Stimulated activated CD4-positive, alpha-beta T cell treated with anti-CD3 and anti-CD28 coated beads, TNF-alpha, amount 100 ng/mL, for 1 hour (primary cell): Measurements from ENCODE around the gene METTL1.

Experiments
- DNase-seq, 3 donors: peaks; one replicate each; pipeline ENCODE4 v3.0.0-alpha.2; 2020; ENCODE audit warnings: low read depth in 3 of 3, low spot score in 1 of 3

METTL1 gene

DNA sequence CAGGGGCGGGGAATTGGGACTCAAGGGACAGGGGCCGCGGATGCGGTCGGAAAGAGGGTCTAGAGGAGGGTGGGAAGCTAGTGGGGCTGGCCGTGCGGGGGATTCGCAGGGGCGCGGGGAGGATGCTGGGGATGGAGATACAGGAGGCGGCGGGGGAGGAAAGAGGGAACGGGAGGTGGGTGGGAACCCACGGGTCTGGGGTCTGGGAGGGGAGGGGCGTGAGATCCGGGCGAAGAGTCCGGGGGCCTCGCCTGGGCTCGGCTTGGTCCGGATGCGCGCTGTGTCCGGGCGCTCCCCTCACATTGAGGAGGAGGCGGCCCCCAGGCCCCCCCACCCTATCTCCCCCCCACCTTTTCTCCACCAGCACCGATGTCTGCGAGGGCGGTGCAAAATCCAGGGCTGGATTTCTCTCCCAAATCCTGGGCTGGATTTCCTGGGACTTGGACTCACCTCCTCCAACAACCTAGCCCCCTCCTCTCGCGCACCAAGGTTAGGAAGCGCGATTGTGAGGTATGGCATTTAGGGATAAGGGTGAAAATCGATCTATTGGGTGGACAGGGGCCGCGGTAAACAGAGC lies 33.2 kb downstream of the METTL1 start, which contains the start of gene AGAP2:
Gene AGAP2 (minus strand): TSS at position 82 of the 577 bp plus-strand sequence. CDS start 496 bp downstream, outside the sequence.
- DNase-seq = no peak

DNA sequence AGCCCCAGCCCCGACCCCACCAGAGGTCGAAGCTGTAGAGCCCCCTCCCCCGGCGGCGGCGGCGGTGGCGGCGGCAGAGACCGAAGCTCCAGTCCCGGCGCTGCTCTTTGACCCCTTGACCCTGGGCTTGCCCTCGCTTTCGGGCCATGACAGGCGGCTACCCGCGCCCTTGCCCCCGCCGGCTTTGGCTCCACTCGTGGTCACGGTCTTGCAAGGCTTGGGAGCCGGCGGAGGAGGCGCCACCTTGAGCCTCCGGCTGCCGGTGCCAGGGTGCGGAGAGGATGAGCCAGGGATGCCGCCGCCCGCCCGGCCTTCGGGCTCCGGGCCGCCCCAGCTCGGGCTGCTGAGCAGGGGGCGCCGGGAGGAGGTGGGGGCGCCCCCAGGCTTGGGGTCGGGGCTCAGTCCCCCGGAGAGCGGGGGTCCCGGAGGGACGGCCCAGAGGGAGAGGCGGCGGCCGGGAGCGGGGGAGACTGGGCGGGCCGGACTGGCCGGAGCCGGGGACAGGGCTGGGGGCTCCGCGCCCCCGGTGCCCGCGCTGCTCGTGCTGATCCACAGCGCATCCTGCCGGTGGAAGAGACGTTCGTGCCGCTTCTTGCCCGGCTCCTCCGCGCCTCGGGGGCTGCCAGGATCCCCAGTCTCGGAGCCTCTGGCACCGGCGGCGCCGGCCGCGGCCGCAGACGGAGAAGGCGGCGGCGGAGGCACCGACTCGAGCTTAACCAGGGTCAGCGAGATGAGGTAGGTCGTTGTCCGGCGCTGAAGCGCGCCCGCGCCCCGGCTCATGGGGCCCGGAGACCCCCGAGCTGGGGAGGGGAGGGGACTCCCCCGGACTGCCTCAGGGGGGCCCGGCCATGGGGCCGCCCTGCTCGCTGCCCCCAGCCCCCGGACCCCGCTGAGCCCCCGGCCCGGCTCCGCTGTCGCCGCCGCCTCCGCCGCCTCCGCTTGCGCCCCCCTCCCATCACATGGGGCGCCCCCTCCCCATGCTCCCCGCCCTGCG lies 34.1 kb downstream of the METTL1 start:
- DNase-seq = no peak

DNA sequence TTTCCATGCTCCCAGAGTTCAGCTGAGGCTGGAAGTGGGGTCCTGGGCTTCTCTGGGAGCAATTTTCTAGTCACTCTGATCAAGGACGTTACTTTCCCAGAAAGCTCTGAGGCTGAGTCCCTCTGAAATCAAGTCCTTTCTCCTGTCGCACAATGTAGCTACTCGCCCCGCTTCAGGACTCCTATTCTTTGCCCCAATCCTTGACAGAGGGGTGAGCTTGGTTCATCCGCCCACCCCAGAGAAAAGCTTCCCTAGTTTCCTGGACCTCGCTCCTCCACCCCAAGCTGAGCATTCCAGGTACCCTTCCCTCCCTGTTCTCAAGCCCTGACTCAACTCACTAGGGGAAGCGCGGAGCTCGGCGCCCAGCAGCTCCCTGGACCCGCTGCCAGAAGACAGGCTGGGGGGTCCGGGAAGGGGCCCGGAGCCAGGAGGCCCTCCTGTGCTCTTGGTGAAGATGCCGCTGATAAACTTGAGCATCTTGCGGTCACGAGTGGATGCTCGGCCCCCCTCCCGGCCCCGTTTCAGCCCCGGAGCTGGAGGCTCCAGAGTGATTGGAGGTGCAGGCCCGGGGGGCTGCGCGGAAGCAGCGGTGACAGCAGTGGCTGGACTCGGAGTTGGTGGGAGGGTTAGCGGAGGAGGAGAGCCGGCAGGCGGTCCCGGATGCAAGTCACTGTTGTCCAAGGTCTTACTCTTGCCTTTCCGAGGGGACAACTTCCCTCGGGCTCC lies 35.0 kb downstream of the METTL1 start:
- DNase-seq = no peak

- no peak for DNase-seq
These were observed 35.8 kb downstream of the METTL1 start for GRCh38 chr12:57735952-57736740.

DNA sequence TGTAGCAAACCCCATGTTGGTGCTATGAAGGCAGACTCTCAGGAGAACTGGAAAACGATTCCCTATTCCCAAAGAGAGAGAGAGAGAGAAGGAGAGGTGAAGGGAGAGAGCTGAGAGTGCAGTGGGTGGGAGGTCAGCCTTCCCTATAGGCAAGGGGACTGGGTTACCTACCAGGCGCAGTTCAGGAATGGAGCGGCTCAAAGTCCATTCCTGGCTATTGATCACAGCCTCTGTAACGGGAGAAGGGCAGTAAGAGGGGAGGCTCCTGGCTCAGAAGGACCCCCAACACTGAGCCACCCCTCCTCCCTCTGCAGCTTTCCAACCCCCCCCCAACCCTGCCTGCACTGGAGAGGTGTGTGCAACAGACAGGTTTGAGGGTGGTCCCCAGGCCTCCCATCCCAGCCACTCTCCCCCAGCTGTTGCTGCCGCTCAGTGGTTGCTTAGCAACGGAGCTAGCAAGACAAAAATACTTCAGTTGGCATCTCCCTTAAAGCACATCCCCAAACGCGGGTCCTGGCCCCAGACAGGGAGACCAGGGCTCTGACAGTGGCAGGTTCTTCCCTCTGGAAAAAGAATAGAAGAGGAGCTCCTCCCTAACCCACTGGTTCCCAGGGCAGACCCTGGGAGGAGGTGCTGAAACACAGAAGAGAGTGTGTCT lies 36.6 kb downstream of the METTL1 start:
- no peak for DNase-seq

DNA sequence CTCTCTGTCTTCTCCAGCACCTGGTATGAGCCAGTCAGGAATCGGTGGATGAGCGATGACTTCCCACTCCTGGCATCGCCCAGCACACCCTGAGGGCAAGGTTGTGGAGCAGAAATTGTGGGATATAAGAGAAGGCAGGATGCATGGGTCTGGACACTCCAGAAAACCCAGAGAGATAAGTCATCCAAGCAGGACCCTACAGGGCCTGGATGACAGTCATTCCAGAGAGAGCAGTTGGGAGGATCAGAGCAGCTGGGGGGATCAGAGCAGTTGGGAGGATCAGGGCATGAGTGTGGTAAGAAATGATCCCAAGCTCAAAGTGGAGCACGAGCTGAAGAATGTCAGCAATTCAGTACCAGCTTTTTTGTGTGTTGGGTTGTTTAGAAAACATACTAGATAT lies 37.3 kb downstream of the METTL1 start:
- DNase-seq = no peak

- no peak for DNase-seq
These were observed 38.0 kb downstream of the METTL1 start for GRCh38 chr12:57733928-57734327.

DNA sequence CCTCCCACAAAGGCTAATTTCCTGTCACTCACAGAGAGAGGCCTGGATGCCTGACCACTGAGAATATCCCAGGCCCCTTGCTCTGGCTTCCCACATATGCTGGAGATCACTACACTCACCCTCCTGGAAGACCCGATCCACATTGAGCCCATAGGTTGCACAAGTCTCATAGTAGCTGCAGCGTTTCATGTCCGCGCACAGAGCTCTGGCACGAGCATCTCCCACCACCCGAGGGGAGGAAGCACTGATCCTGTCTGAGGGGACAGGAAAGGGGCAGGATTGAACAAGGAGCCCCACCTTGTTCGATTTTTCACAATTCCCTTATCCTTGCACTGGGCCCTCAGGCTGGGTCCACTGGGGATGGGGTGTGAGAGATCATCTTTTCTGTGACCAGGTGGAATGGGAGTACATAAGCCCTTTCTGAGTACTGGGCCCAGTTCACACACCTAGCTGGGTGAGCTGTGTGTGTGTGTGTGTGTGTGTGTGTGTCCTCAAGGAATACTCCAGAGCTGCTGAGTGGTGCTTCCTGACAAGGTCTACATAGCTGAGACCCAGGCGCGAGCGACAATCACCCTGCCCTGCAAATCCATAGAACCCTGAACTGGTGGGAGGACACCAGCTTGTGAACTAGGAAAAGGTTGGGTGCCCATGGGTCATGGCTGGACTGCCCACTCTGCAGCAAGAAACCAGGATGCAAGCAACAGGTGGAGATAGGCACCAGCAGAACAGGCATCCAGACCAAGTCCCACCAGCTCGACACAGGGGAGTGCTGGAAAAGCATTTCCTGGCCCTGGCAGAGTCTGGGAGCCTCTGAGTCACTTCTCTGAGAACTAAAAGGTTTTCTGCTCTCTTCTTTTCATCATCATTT lies 38.9 kb downstream of the METTL1 start:
- DNase-seq = no peak

GRCh38 chr12:57732270-57732669 lies 39.6 kb downstream of the METTL1 start:
- DNase-seq = no peak

- DNase-seq = no peak
These were observed 40.4 kb downstream of the METTL1 start for GRCh38 chr12:57731411-57732080.

DNA sequence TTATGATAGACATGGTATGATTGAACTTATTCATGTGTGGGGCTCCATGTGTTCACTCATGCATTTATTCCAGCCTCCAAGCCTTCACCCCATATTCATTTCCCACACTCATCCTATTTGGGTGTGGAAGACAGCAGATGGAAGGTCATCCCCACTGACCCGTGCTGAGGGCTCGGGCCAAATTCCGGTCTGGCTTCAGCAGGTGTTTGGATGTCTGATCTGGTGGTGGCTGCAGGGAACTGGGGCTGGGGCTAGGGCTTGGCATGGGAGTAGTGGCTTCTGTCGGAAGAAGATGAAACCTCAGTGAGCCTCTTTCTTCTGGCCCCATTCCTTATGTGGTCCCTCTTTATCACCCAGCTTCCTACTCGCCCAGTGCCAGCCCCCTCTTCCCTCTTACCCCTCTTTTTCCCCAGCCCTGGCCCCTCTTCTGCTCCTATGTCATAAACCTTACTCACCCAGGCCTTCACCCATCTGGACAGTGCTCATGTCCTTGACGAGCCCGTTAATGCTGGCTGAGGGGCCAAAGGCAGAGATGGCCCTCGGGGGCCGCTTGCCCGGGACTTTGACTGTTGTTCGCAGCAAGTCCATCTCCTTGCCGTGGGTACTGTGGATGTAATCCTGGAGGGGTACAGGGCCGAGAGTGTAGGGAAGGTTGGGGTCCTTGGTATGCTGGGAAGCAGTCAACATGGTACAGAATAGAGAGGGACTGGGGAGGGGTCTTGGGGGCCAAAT lies 41.4 kb downstream of the METTL1 start:
- no peak for DNase-seq

DNA sequence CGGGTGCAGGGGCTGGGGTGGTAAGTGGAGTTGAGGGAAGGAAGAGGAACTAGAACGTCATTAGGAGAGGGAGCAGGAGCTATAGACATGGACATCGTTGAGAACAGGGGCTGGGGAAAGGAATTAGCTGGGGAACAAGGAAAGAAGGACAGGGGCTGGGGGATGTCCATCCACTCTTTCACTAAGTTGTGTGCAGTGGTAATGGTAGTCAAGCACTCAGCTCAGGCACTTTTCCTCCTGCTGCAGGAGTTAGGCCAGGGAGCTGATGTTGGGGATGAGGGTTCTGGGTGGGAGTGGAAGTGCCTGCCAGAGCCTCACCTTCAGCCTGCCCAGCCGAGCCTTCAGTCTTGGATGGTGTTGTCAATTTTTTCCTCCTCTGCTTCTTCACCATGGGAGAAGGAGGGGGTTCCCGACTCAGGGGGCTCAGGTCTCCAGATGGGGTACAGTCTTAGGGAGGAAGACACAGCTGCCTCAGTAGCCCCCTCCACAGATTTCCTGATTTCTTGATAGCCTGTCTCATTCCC lies 42.5 kb downstream of the METTL1 start:
- DNase-seq = no peak

GRCh38 chr12:57727758-57728395 lies 44.0 kb downstream of the METTL1 start:
- no peak for DNase-seq

- no peak for DNase-seq
These were observed 44.8 kb downstream of the METTL1 start for GRCh38 chr12:57726884-57727757.

- no peak for DNase-seq
These were observed 45.6 kb downstream of the METTL1 start for GRCh38 chr12:57726151-57726883.

DNA sequence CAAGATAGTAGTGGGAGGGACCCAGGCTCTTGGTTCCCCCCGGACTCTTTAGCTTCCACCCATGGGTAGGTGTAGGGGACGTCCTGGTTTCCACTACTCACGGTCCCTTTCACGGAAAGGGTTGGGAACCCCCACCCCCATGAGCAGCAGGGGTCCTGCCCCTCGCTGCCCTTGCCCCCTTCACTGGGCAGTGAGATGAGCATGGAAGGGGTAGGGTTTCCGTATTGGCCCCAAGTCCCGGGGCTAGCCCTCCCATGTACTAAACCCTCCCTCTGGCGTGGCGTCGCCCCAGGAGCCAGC lies 46.1 kb downstream of the METTL1 start:
- DNase-seq = no peak
